GM21723 (cell line): ENCODE results near the gene COL13A1.

ENCODE experiments used
- ATAC-seq: cut with Tn5 transposase; IDR thresholded peaks from one replicate; pipeline ENCODE4 v1.9.1; 2021; ENCODE audit warnings: mild to moderate bottlenecking, moderate library complexity; ENCODE audit not compliant: unreplicated experiment

The COL13A1 gene

GRCh38 chr10:69883310-69884023 is 81.8 kb downstream of the COL13A1 start:
- no peak for ATAC-seq

GRCh38 chr10:69884024-69884367 is 82.3 kb downstream of the COL13A1 start:
- ATAC-seq: no peak

- no peak for ATAC-seq
These were observed 83.0 kb downstream of the COL13A1 start for GRCh38 chr10:69884686-69885085.

- no peak for ATAC-seq
These were observed 83.8 kb downstream of the COL13A1 start for GRCh38 chr10:69885379-69886013.

- no peak for ATAC-seq
These were observed 87.3 kb downstream of the COL13A1 start for GRCh38 chr10:69888882-69889584.

GRCh38 chr10:69890065-69890847 is 88.5 kb downstream of the COL13A1 start:
- ATAC-seq: no peak

GRCh38 chr10:69891057-69891617 is 89.4 kb downstream of the COL13A1 start:
- ATAC-seq: no peak

GRCh38 chr10:69892406-69892805 is 90.7 kb downstream of the COL13A1 start:
- no peak for ATAC-seq

- no peak for ATAC-seq
These were observed 91.1 kb downstream of the COL13A1 start for GRCh38 chr10:69892816-69893215.

GRCh38 chr10:69893271-69893900 is 91.7 kb downstream of the COL13A1 start:
- ATAC-seq: no peak

- ATAC-seq: no peak
These were observed 92.5 kb downstream of the COL13A1 start for GRCh38 chr10:69894156-69894555.

GRCh38 chr10:69895759-69896158 is 94.1 kb downstream of the COL13A1 start:
- ATAC-seq: no peak

- ATAC-seq: no peak
These were observed 95.0 kb downstream of the COL13A1 start for GRCh38 chr10:69896606-69897231.

- ATAC-seq: no peak
These were observed 95.7 kb downstream of the COL13A1 start for GRCh38 chr10:69897432-69897831.

- no peak for ATAC-seq
These were observed 96.3 kb downstream of the COL13A1 start for GRCh38 chr10:69897999-69898398.

- no peak for ATAC-seq
These were observed 96.8 kb downstream of the COL13A1 start for GRCh38 chr10:69898524-69898923.

GRCh38 chr10:69898941-69899340 is 97.2 kb downstream of the COL13A1 start:
- ATAC-seq: no peak

GRCh38 chr10:69899727-69900595 is 98.3 kb downstream of the COL13A1 start:
- no peak for ATAC-seq

GRCh38 chr10:69901022-69901421 is 99.3 kb downstream of the COL13A1 start:
- no peak for ATAC-seq
